ENCODE data around the gene ANKRD39.
"Not testable (repeated sequence)": the region's sequence is repeated elsewhere in the genome, so short reads cannot be mapped to it uniquely, and the experiment has no call there.

ANKRD39 gene

GRCh38 chr2:96870626-96871255, 12.9 kb upstream of the ANKRD39 start:
- no peak for DNase-seq (ENCODE audit: low spot score)

- peak; percentile 49 for DNase-seq (ENCODE audit: low spot score)
These were observed 12.2 kb upstream of the ANKRD39 start, which contains the start of gene SEMA4C for GRCh38 chr2:96869822-96870625. SEMA4C (minus strand) TSS chr2:96870080; CDS start chr2:96867886, 2,194 bp downstream.

DNA sequence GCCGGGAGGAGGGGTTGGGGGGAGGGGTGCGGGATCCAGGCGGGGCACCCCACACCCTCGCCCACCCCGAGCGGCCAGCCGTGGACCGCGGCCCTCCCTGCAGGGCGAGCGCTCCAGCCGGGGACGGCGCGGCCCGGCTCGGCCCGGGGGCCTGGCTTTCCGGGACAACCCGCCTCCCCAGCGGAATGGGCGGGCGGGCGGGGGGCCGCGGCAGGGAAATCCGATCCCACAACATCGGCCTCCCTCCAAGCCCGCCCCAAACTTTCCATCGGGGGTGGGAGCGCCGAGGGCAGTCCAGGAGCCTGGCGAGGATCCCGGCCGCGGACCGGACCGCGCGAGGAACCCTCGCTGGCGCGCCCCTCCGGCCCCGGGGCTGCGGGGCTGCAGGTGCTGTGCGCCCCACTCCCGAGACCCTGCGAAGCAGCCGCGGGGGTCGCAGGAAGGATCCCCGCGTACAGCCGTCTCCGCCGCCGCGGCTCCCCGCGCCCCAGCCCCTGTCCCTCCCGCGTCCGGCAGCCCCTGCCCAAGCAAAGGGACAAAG, 11.5 kb upstream of the ANKRD39 start:
- DNase-seq (ENCODE audit: low spot score), result peak; percentile 61

GRCh38 chr2:96868555-96869280, 10.9 kb upstream of the ANKRD39 start:
- peak; percentile 90 for DNase-seq (ENCODE audit: low spot score)

GRCh38 chr2:96867756-96868554, 10.1 kb upstream of the ANKRD39 start:
- peak; percentile 31 for DNase-seq (ENCODE audit: low spot score)

DNA sequence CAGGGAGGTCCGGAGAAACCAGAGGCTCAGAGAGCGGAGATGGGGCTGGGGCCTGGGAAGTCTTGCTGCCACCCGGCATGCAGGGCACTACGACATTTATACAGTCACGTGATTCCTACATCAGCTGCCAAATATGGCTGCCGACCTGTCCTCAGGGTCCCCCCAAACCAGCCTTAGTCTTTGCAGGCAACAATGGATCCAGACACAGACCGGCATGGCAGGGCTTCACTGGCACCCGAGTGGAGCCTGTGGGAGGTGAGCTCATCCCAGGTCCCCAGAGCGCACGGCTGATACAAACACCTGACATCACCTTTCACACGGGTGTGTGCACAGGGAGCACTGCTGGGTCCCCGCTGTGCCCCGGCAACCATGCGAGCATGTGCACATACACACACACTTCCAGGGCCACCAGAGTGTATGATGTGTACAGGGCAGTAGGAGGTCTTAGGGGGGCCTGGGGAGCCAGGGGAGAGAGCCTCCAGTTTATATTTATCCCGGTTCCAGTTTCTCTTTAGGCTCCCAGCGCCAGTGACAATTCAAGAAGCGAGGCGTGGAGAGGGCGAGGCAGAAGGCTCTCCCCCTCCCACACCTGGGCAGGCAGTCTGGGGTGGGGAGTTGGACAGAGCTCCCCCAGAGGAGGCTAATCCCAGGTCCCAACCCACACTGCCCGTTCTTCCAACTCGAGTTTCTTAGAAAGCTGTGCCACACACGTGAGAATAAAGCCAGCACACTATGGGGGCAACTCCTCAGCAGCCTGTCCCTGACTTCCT, 9.4 kb upstream of the ANKRD39 start:
- no peak for DNase-seq (ENCODE audit: low spot score)

GRCh38 chr2:96866586-96866985, 8.8 kb upstream of the ANKRD39 start:
- DNase-seq (ENCODE audit: low spot score), result no peak

GRCh38 chr2:96866149-96866548, 8.3 kb upstream of the ANKRD39 start:
- DNase-seq (ENCODE audit: low spot score), result no peak

DNA sequence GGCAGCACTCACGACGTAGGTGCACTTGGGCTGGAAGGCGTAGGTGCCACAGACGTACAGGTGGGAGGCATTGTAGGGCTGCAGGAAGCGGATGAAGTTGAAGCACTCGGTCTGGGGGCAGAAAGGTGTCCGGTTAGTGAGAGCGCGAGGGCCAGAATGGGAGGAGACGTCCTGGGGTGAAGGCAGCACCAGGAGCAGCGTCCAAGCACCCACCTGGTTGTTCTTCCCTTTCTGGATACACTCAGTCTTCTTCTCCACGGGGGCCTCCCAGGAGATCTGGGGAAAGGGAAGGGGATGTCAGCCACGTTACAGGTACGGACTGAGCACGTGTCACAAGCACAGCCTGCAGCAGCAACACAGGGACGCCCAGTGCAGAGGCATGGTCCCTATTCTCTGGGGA, 7.8 kb upstream of the ANKRD39 start:
- no peak for DNase-seq (ENCODE audit: low spot score)

GRCh38 chr2:96864343-96865091, 6.7 kb upstream of the ANKRD39 start:
- DNase-seq (ENCODE audit: low spot score), result no peak

- DNase-seq (ENCODE audit: low spot score), result no peak
These were observed 5.9 kb upstream of the ANKRD39 start for GRCh38 chr2:96863575-96864342.

DNA sequence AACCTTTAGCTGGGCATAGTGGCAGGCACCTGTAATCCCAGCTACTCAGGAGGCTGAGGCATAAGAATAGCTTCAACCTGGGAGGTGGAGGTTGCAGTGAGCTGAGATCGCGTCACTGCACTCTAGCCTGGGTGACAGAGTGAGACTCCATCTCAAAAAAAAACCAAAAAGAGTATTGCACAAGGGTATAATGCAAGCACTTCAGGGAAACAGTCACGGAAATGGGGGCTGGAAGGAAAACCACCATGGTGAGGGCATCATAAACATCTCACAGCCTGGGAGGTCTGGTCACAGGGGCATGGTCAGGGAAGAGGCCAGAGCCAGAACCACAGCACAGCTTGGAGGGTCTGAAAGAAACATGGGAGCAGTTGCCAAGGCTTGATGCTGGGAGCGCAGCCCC, 5.2 kb upstream of the ANKRD39 start:
- DNase-seq (ENCODE audit: low spot score), result not testable (repeated sequence)

DNA sequence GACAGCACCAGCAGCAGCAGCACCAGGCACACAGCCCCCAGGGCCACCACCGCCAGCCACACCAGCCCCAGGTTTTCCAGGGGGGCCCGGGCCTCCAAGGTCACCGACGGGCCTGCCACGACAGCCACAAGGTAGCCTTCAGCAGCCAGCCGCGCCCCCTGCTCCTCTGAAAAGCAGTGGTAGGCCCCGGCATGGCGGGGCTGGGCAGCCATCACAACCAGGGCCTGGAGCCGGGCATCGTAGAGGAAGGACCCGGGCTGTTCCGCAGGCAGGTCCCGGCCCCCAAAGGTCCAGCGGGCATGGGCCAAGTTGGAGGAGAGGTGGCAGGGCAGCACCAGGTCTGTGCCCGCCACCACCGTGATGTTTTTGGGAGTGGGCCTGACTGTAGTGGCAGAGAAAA, 3.3 kb upstream of the ANKRD39 start:
- DNase-seq (ENCODE audit: low spot score), result no peak

DNA sequence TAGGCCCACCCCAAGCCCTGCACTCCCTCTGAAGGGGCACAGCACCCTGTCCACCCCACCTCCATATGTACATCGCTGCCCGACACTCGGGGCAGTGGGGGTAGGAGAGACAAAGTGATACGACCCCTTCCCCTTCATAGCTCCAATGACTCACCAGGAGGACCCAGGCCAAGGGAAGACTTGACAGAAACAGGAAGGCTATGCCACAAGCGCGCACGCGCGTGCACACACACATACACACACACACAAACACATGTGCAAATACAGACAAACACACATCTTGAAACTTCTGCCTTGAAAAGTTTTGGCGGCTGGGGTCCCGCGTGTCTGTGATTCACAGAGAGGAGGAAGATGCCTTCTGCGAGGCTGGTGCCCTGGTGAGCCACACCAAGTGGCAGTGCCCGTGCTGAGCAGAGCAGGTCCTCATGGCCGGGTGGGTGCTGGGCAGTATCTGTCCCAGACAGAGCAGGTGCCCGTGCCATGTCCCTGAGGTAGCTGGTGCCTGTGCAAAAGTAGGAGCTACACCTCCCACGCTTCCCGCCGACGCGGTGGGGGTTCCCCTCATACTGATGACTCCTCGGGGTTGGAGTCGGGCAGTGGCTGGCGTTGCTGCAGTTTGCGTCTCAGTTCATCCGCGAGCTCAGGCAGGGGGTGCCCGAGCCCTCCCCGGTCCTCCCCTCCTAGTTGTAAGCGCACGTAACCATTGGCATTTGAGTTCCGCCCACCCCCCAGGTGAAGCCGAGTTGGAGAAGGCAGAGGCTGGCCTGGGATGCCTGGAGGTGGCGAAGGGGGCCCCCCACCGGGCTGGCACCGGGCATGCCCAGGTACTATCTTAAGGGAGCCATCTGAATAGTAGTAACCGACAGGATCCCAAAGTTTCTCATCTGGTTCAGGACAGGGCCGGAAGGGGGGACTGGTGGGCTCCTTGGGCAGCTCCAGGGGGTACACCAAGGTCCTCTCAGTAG, 2.5 kb upstream of the ANKRD39 start:
- DNase-seq (ENCODE audit: low spot score), result no peak

DNA sequence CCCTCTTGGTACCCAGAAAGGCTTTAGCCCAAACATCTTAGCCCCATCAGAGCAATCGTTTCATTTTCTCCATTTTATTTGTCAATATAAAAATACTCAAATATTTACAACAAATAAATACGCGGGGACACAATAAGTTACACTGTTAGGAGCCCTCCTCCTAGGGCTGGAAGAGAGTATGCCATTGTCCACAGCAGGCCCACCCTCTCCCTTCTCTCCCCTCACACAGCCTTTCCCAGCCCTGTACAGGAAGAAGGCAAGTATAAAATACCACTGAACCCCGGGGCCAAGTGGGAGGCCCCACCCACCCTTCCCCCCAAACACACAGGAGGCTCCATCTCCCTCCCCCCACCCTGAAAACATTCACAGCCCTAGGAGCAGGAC, 1.9 kb upstream of the ANKRD39 start:
- no peak for DNase-seq (ENCODE audit: low spot score)

DNA sequence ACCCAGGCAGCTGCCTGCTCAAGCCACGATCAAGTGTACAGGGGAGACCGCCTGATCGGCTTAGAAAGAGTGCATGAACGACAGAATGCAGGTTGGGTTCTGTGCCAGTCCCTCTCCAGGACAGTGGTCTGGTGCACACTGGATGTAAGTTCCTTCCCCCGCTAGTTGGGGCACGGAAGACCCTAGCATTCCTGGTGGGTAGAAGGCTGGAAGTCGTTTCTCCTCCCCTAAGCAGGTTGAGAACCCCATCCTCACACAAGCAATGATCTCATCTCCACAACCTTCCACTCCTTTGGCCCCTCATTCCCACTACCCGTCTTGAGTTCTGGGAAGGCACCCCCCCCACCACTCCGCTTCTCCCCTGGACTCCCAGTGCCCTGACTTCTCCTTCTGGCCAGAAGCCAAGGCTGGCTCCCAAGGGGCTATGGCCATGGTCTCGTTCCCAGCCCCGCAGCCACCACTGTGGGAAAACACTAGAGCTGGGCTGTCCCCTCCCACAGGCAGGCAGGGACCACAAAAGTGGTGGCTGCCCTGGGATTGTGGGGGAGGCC, 1.4 kb upstream of the ANKRD39 start:
- DNase-seq (ENCODE audit: low spot score), result no peak

- peak; percentile 79 for DNase-seq (ENCODE audit: low spot score)
These were observed 795 bp downstream of the ANKRD39 start for GRCh38 chr2:96856776-96857666.
